ENCODE data around the gene NSDHL. TPM values are rescaled to one million over a fixed set of nuclear protein-coding genes. Genes with fewer than 3 reads are reported as not detected.

NSDHL gene
- total RNA-seq, 2 donors from 2014 or later: 5.3 to 23.1 TPM

Other genes with a start within 250 kb of the NSDHL start
- gene GABRQ, start 193.2 kb upstream of the NSDHL start, total RNA-seq: not detected
- not detected for gene MAGEA3, start 132.3 kb upstream of the NSDHL start, total RNA-seq
- not detected for gene CSAG2, start 121.8 kb upstream of the NSDHL start, total RNA-seq
- not detected for gene MAGEA2B, start 116.4 kb upstream of the NSDHL start, total RNA-seq
- gene CSAG1, start 97.3 kb upstream of the NSDHL start, total RNA-seq: not detected
- gene MAGEA12, start 97.3 kb upstream of the NSDHL start, total RNA-seq: not detected
- gene MAGEA2, start 77.2 kb upstream of the NSDHL start, total RNA-seq: not detected
- gene CSAG3, start 71.8 kb upstream of the NSDHL start, total RNA-seq: not detected
- gene MAGEA6, start 61.4 kb upstream of the NSDHL start, total RNA-seq: not detected
- 10 to 100 TPM; 16.3 to 27.1 TPM for gene CETN2, start 306 bp upstream of the NSDHL start, total RNA-seq
- gene ZNF185, start 67.0 kb downstream of the NSDHL start, total RNA-seq: 1 to 10 TPM; 8.1 to 8.5 TPM
- gene PNMA5, start 163.1 kb downstream of the NSDHL start, total RNA-seq: not detected
- gene PNMA3, start 225.4 kb downstream of the NSDHL start, total RNA-seq: under 1 TPM in 1 of 2 donors, not detected in 1; 0.56 TPM
- gene PNMA6A, start 241.4 kb downstream of the NSDHL start, total RNA-seq: 1 to 10 TPM; 8.1 to 8.7 TPM

All from thoracic aorta (tissue), 2 donors.